ENCODE data around the gene POU6F1. TPM values are rescaled to one million over a fixed set of nuclear protein-coding genes. Genes with fewer than 3 reads are reported as not detected.
A peak's percentile ranks its signal among the peaks of the same experiment; 100 is the strongest.
"Not testable (repeated sequence)": the region's sequence is repeated elsewhere in the genome, so short reads cannot be mapped to it uniquely, and the experiment has no call there.

Gene POU6F1
- total RNA-seq, 2 experiments from 2014 or later, result 20.6 to 21.8 TPM

- H3K36me3 Mint-ChIP-seq, result no peaks in the 10 kb centered on the region
- H3K4me3 Mint-ChIP-seq, result no peak overlapping the region
- ATAC-seq (ENCODE audit: low read depth) (no peak), DNase-seq (no peak)
- H3K27me3 Mint-ChIP-seq, result no peaks in the 10 kb centered on the region
- H3K9me3 Mint-ChIP-seq, result no peaks in the 10 kb centered on the region
- POLR2A ChIA-PET, result interaction anchor here (0.7 kb wide), 1 partner anchor 16 kb away, joined by 4 read pairs; the partner anchor contains the start of gene DAZAP2
- no peak overlapping the region for H3K27ac Mint-ChIP-seq
- peaks cover 8% of the 10 kb centered on the region for H3K4me1 Mint-ChIP-seq
Measured at GRCh38 chr12:51222461-51222860, 4.6 kb upstream of the POU6F1 start.

GRCh38 chr12:51219857-51220256 lies 2.0 kb upstream of the POU6F1 start:
- POLR2A ChIA-PET; H3K9me3 Mint-ChIP-seq; H3K36me3 Mint-ChIP-seq; H3K27ac Mint-ChIP-seq; H3K4me3 Mint-ChIP-seq; DNase-seq; H3K27me3 Mint-ChIP-seq; ATAC-seq (ENCODE audit: low read depth); H3K4me1 Mint-ChIP-seq: not testable (repeated sequence)

GRCh38 chr12:51219322-51219721 lies 1.5 kb upstream of the POU6F1 start:
- peak overlapping the region; percentile 46 for H3K4me3 Mint-ChIP-seq
- H3K9me3 Mint-ChIP-seq, result no peaks in the 10 kb centered on the region
- H3K4me1 Mint-ChIP-seq, result peaks cover 8% of the 10 kb centered on the region
- H3K27ac Mint-ChIP-seq, result peak overlapping the region; percentile 26
- H3K27me3 Mint-ChIP-seq, result no peaks in the 10 kb centered on the region
- H3K36me3 Mint-ChIP-seq, result peaks cover 1% of the 10 kb centered on the region
- DNase-seq (no peak), ATAC-seq (ENCODE audit: low read depth) (no peak)
- POLR2A ChIA-PET, result interaction anchor here (0.6 to 3.7 kb wide), 3 partner anchors 20 to 118 kb away, joined by 3 to 46 read pairs (median 5); partner anchors contain the start of gene DAZAP2

- Mint-ChIP-seq H3K4me3 (peak overlapping the region; percentile 71), H3K27me3 (no peaks in the 10 kb centered on the region), H3K36me3 (peaks cover 2% of the 10 kb centered on the region), H3K27ac (peak overlapping the region; percentile 67), H3K9me3 (no peaks in the 10 kb centered on the region), H3K4me1 (peaks cover 8% of the 10 kb centered on the region)
- no peak for ATAC-seq (ENCODE audit: low read depth)
- DNase-seq, result no peak
- POLR2A ChIA-PET, result interaction anchor here (0.6 to 3.7 kb wide), 10 partner anchors 13 to 170 kb away, joined by 3 to 46 read pairs (median 5); partner anchors contain the start of genes CSRNP2, DAZAP2 and LETMD1
Measured at GRCh38 chr12:51218607-51219161, 822 bp upstream of the POU6F1 start.

GRCh38 chr12:51217133-51217967 lies 512 bp downstream of the POU6F1 start:
- H3K27ac Mint-ChIP-seq, result peak overlapping the region; percentile 67
- H3K9me3 Mint-ChIP-seq, result no peaks in the 10 kb centered on the region
- H3K36me3 Mint-ChIP-seq, result peaks cover 2% of the 10 kb centered on the region
- DNase-seq (peak; percentile 63), ATAC-seq (ENCODE audit: low read depth) (peak; percentile 46)
- H3K27me3 Mint-ChIP-seq, result no peaks in the 10 kb centered on the region
- peaks cover 8% of the 10 kb centered on the region for H3K4me1 Mint-ChIP-seq
- H3K4me3 Mint-ChIP-seq, result peak overlapping the region; percentile 71
- POLR2A ChIA-PET, result interaction anchor here (0.6 to 3.7 kb wide), 9 partner anchors 22 to 699 kb away, joined by 3 to 46 read pairs (median 5); partner anchors contain the start of genes CSRNP2, DAZAP2 and LETMD1

- H3K4me1 Mint-ChIP-seq, result peaks cover 8% of the 10 kb centered on the region
- H3K27me3 Mint-ChIP-seq, result no peaks in the 10 kb centered on the region
- H3K9me3 Mint-ChIP-seq, result no peaks in the 10 kb centered on the region
- POLR2A ChIA-PET, result interaction anchor here (0.8 to 3.7 kb wide), 3 partner anchors 23 to 45 kb away, joined by 3 to 46 read pairs (median 5); partner anchors contain the start of gene DAZAP2
- no peak for DNase-seq
- H3K36me3 Mint-ChIP-seq, result peaks cover 2% of the 10 kb centered on the region
- no peak overlapping the region for H3K27ac Mint-ChIP-seq
- peak overlapping the region; percentile 35 for H3K4me3 Mint-ChIP-seq
- no peak for ATAC-seq (ENCODE audit: low read depth)
Measured at GRCh38 chr12:51216642-51217041, 1.2 kb downstream of the POU6F1 start.

GRCh38 chr12:51214895-51215294 lies 3.0 kb downstream of the POU6F1 start:
- no peak overlapping the region for H3K4me3 Mint-ChIP-seq
- DNase-seq, result no peak

GRCh38 chr12:51210690-51211395 lies 7.0 kb downstream of the POU6F1 start:
- Mint-ChIP-seq H3K27ac (no peak overlapping the region), H3K4me3 (no peak overlapping the region), H3K36me3 (peaks cover 2% of the 10 kb centered on the region), H3K9me3 (no peaks in the 10 kb centered on the region), H3K27me3 (no peaks in the 10 kb centered on the region), H3K4me1 (no peaks in the 10 kb centered on the region)
- DNase-seq (no peak), ATAC-seq (ENCODE audit: low read depth) (no peak)
- POLR2A ChIA-PET, result no interaction called here

More at GRCh38 chr12:51214895-51215294, 3.0 kb downstream of the POU6F1 start:
- H3K27me3 Mint-ChIP-seq, result no peaks in the 10 kb centered on the region
- POLR2A ChIA-PET, result no interaction called here
- ATAC-seq (ENCODE audit: low read depth), result no peak
- H3K27ac Mint-ChIP-seq, result no peak overlapping the region
- peaks cover 2% of the 10 kb centered on the region for H3K36me3 Mint-ChIP-seq
- H3K9me3 Mint-ChIP-seq, result no peaks in the 10 kb centered on the region
- H3K4me1 Mint-ChIP-seq, result peaks cover 8% of the 10 kb centered on the region

GRCh38 chr12:51209259-51209658 lies 8.6 kb downstream of the POU6F1 start:
- Mint-ChIP-seq H3K27me3 (no peaks in the 10 kb centered on the region), H3K4me3 (no peak overlapping the region), H3K9me3 (no peaks in the 10 kb centered on the region), H3K36me3 (peaks cover under 1% of the 10 kb centered on the region), H3K27ac (no peak overlapping the region), H3K4me1 (no peaks in the 10 kb centered on the region)
- ATAC-seq (ENCODE audit: low read depth) (no peak), DNase-seq (no peak)
- POLR2A ChIA-PET, result no interaction called here

GRCh38 chr12:51208016-51208660 lies 9.7 kb downstream of the POU6F1 start:
- Mint-ChIP-seq H3K9me3 (no peaks in the 10 kb centered on the region), H3K4me3 (no peak overlapping the region), H3K4me1 (no peaks in the 10 kb centered on the region), H3K27me3 (no peaks in the 10 kb centered on the region), H3K36me3 (no peaks in the 10 kb centered on the region), H3K27ac (no peak overlapping the region)
- POLR2A ChIA-PET, result no interaction called here
- DNase-seq (no peak), ATAC-seq (ENCODE audit: low read depth) (no peak)

- DNase-seq (no peak), ATAC-seq (ENCODE audit: low read depth) (no peak)
- POLR2A ChIA-PET, result interaction anchor here (0.7 kb wide), 1 partner anchor 21 kb away, joined by 3 read pairs; no protein-coding TSS in a partner anchor
- no peaks in the 10 kb centered on the region for H3K27me3 Mint-ChIP-seq
- H3K36me3 Mint-ChIP-seq, result no peaks in the 10 kb centered on the region
- H3K4me3 Mint-ChIP-seq, result no peak overlapping the region
- no peak overlapping the region for H3K27ac Mint-ChIP-seq
- H3K4me1 Mint-ChIP-seq, result no peaks in the 10 kb centered on the region
- H3K9me3 Mint-ChIP-seq, result no peaks in the 10 kb centered on the region
Measured at GRCh38 chr12:51205350-51205749, 12.5 kb downstream of the POU6F1 start.

- no peak overlapping the region for H3K27ac Mint-ChIP-seq
- POLR2A ChIA-PET, result no interaction called here
- H3K4me1 Mint-ChIP-seq, result no peaks in the 10 kb centered on the region
- H3K9me3 Mint-ChIP-seq, result no peaks in the 10 kb centered on the region
- no peak for DNase-seq
- no peaks in the 10 kb centered on the region for H3K27me3 Mint-ChIP-seq
- no peak for ATAC-seq (ENCODE audit: low read depth)
- no peak overlapping the region for H3K4me3 Mint-ChIP-seq
- H3K36me3 Mint-ChIP-seq, result no peaks in the 10 kb centered on the region
Measured at GRCh38 chr12:51202718-51203117, 15.1 kb downstream of the POU6F1 start.

GRCh38 chr12:51200806-51201205 lies 17.1 kb downstream of the POU6F1 start:
- no peaks in the 10 kb centered on the region for H3K36me3 Mint-ChIP-seq
- no peaks in the 10 kb centered on the region for H3K4me1 Mint-ChIP-seq
- no peaks in the 10 kb centered on the region for H3K27me3 Mint-ChIP-seq
- DNase-seq (no peak), ATAC-seq (ENCODE audit: low read depth) (no peak)
- H3K27ac Mint-ChIP-seq, result no peak overlapping the region
- no peak overlapping the region for H3K4me3 Mint-ChIP-seq
- H3K9me3 Mint-ChIP-seq, result no peaks in the 10 kb centered on the region
- POLR2A ChIA-PET, result no interaction called here
